Activated naive CD4-positive, alpha-beta T cell treated with anti-CD3 and anti-CD28 coated beads, Interleukin-2, amount 10 ng/mL, durations not matched to agents 7 days and 5 days (primary cell): ENCODE data around the gene JUND.

ENCODE experiments used
- CTCF ChIA-PET: fragments of 350-600 bp; sonication (Branson Sonifier 250); formaldehyde crosslinking; loops from one replicate; lab custom pipeline; 2021; ENCODE audit warnings: antibody characterized with exemption; lab: Charles Lee
- DNase-seq: peaks from one replicate; pipeline ENCODE4 v3.0.0-alpha.2; 2020
- H3K27ac Mint-ChIP-seq: one replicate; pipeline ENCODE4 v1.8.0; 2021; ENCODE audit warnings: mild to moderate bottlenecking, moderate library complexity, mixed read lengths
- H3K27me3 Mint-ChIP-seq: one replicate; pipeline ENCODE4 v1.8.0; 2021; ENCODE audit warnings: mild to moderate bottlenecking, mixed read lengths
- H3K36me3 Mint-ChIP-seq: one replicate; pipeline ENCODE4 v1.8.0; 2021; ENCODE audit warnings: mixed read lengths
- H3K4me1 Mint-ChIP-seq: one replicate; pipeline ENCODE4 v1.8.0; 2021; ENCODE audit warnings: mixed read lengths
- H3K4me3 Mint-ChIP-seq: one replicate; pipeline ENCODE4 v1.8.0; 2021; ENCODE audit warnings: mild to moderate bottlenecking, moderate library complexity, mixed read lengths
- H3K9me3 Mint-ChIP-seq: one replicate; pipeline ENCODE4 v1.8.0; 2021; ENCODE audit warnings: mixed read lengths

JUND gene

GRCh38 chr19:18280247-18281081 is 958 bp downstream of the JUND start:
- Mint-ChIP-seq H3K27me3 (peaks cover 4% of the 10 kb centered on the region), H3K27ac (peak overlapping the region; percentile 99), H3K4me1 (peaks cover 57% of the 10 kb centered on the region), H3K4me3 (peak overlapping the region; percentile 95), H3K9me3 (no peaks in the 10 kb centered on the region), H3K36me3 (peaks cover 39% of the 10 kb centered on the region)
- CTCF ChIA-PET, result interaction anchor here (0.9 to 9.5 kb wide), 9 partner anchors 11 to 131 kb away, joined by 3 to 236 read pairs (median 26); partner anchors contain the start of gene LSM4
- peak; percentile 80 for DNase-seq

DNA sequence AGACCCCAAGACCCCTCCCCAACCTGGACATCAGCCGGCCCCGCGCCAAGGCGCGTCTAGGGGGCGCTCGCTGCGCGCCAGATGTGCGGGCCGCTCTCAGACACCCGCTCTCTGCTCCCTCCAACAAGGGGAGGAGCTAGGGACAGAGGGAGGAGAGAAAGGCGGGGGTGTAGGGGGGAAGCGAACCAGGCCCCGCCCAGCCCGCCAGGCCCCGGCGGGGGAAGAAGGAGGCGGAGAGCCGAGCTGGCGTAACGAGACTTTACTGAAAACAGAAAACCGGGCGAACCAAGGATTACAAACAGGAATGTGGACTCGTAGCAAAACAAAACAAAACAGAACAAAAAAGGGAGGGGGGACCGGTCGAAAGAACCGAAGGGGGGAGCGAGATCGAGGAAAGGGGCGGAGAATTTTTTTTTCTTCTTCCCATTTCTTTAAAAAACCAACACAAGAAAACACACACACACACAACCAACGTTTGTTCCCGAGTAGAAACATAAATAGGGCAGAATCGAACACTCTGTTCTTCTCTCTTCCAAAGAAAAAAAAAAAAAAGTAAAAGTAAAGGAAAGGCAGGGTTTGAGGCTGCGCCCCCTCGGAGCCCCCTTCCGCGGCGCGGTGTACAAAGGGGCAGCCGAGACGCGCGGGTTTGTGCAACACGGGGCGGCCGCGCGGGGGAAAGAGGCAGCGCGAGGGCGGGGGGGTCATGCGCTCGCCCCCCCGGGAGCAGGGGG is 1.7 kb downstream of the JUND start:
- peak overlapping the region; percentile 99 for H3K27ac Mint-ChIP-seq
- no peaks in the 10 kb centered on the region for H3K9me3 Mint-ChIP-seq
- peaks cover 57% of the 10 kb centered on the region for H3K4me1 Mint-ChIP-seq
- peaks cover 42% of the 10 kb centered on the region for H3K36me3 Mint-ChIP-seq
- CTCF ChIA-PET, result interaction anchor here (0.6 to 9.5 kb wide), 25 partner anchors 10 to 189 kb away, joined by 3 to 236 read pairs (median 7); partner anchors contain the start of genes LSM4, MPV17L2, PGPEP1 and PIK3R2
- peaks cover 4% of the 10 kb centered on the region for H3K27me3 Mint-ChIP-seq
- peak; percentile 94 for DNase-seq
- H3K4me3 Mint-ChIP-seq, result peak overlapping the region; percentile 95

DNA sequence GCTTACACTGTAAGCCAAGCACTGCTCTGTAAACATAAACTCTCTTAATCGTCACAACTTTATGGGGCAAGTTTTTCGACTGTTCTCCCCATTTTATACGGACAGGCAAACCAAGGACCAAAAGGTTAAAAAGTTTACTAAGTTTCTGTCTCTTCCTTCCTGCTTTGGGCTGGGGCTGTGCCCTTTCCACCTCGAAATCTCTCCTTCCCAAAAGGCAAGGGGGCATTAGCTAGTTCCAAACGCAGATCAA is 2.2 kb downstream of the JUND start:
- peak overlapping the region; percentile 99 for H3K27ac Mint-ChIP-seq
- H3K9me3 Mint-ChIP-seq, result no peaks in the 10 kb centered on the region
- CTCF ChIA-PET, result interaction anchor here (0.7 to 9.5 kb wide), 23 partner anchors 10 to 188 kb away, joined by 3 to 236 read pairs (median 7); partner anchors contain the start of genes LSM4, MPV17L2, PGPEP1 and PIK3R2
- H3K27me3 Mint-ChIP-seq, result peaks cover 4% of the 10 kb centered on the region
- peak overlapping the region; percentile 95 for H3K4me3 Mint-ChIP-seq
- peaks cover 47% of the 10 kb centered on the region for H3K36me3 Mint-ChIP-seq
- peaks cover 57% of the 10 kb centered on the region for H3K4me1 Mint-ChIP-seq
- no peak for DNase-seq

DNA sequence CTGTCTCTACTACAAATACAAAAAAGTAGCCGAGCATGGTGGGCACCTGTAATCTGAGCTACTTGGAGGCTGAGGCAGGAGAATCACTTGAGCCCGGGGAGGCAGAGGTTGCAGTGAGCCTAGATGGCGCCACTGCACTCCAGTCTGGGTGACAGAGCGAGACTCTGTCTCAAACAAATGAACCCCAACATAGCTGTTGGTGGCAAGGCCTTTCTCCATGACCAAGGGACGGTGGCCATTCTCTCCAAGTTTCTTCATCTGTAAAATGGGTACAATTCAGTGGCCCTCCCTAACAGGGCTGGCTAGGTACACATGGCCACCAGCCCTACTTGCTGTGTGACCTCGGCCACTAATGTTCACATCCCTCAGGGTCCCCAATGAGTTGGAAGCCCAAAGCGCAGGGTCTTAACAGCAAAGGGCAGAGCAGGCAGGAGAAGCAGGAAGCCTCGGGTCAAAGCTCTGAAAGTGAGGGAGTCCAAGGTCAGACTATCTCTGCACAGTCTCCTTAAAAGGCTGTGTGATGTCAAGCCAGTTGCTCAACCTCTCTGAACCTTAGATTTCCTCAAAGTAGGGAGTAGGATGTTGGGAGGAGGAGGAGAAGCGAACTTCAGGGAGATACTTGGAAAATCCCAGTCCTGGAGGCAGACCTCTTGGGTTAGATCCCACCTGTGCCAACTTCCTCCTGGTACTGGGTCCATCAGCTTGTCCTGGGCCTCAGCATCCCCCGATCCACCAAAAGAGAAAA is 2.7 kb downstream of the JUND start:
- peaks cover 49% of the 10 kb centered on the region for H3K36me3 Mint-ChIP-seq
- peak overlapping the region; percentile 99 for H3K27ac Mint-ChIP-seq
- DNase-seq, result peak; percentile 71
- CTCF ChIA-PET, result interaction anchor here (0.6 to 9.5 kb wide), 24 partner anchors 9 to 619 kb away, joined by 3 to 236 read pairs (median 6); partner anchors contain the start of genes LSM4, PGPEP1, PIK3R2 and RAB3A
- peaks cover 4% of the 10 kb centered on the region for H3K27me3 Mint-ChIP-seq
- peaks cover 55% of the 10 kb centered on the region for H3K4me1 Mint-ChIP-seq
- peak overlapping the region; percentile 95 for H3K4me3 Mint-ChIP-seq
- H3K9me3 Mint-ChIP-seq, result no peaks in the 10 kb centered on the region

- no peak overlapping the region for H3K27ac Mint-ChIP-seq
- DNase-seq, result no peak
- CTCF ChIA-PET, result interaction anchor here (0.7 to 9.5 kb wide), 5 partner anchors 36 to 56 kb away, joined by 3 to 236 read pairs (median 4); partner anchors contain the start of gene LSM4
- H3K9me3 Mint-ChIP-seq, result no peaks in the 10 kb centered on the region
- H3K36me3 Mint-ChIP-seq, result peaks cover 50% of the 10 kb centered on the region
- H3K4me3 Mint-ChIP-seq, result no peak overlapping the region
- H3K27me3 Mint-ChIP-seq, result peaks cover 4% of the 10 kb centered on the region
- H3K4me1 Mint-ChIP-seq, result peaks cover 38% of the 10 kb centered on the region
Observed at GRCh38 chr19:18274781-18275356, 6.6 kb downstream of the JUND start.

- peak; percentile 53 for DNase-seq
- peaks cover 1% of the 10 kb centered on the region for H3K27me3 Mint-ChIP-seq
- no peak within 1 kb of the TSS for H3K27ac Mint-ChIP-seq
- CTCF ChIA-PET, result interaction anchor here (1.5 to 9.5 kb wide), 2 partner anchors 43 to 54 kb away, joined by 7 to 236 read pairs; partner anchors contain the start of gene LSM4
- H3K4me3 Mint-ChIP-seq, result no peak within 1 kb of the TSS
- H3K36me3 Mint-ChIP-seq, result peaks cover 44% of the 10 kb centered on the region
- no peaks in the 10 kb centered on the region for H3K9me3 Mint-ChIP-seq
- H3K4me1 Mint-ChIP-seq, result peaks cover 36% of the 10 kb centered on the region
Observed at GRCh38 chr19:18274219-18274780, 7.1 kb downstream of the JUND start, which contains the start of gene IQCN. TSS of gene IQCN (minus strand) at chr19:18274452. CDS start at chr19:18269478, 4,974 bp downstream.

- H3K4me1 Mint-ChIP-seq, result peaks cover 31% of the 10 kb centered on the region
- no peaks in the 10 kb centered on the region for H3K27me3 Mint-ChIP-seq
- CTCF ChIA-PET, result interaction anchor here (1.5 to 9.5 kb wide), 2 partner anchors 44 to 55 kb away, joined by 7 to 236 read pairs; partner anchors contain the start of gene LSM4
- H3K9me3 Mint-ChIP-seq, result no peaks in the 10 kb centered on the region
- no peak overlapping the region for H3K4me3 Mint-ChIP-seq
- no peak overlapping the region for H3K27ac Mint-ChIP-seq
- H3K36me3 Mint-ChIP-seq, result peaks cover 40% of the 10 kb centered on the region
- DNase-seq, result no peak
Observed at GRCh38 chr19:18273561-18274218, 7.7 kb downstream of the JUND start.

DNA sequence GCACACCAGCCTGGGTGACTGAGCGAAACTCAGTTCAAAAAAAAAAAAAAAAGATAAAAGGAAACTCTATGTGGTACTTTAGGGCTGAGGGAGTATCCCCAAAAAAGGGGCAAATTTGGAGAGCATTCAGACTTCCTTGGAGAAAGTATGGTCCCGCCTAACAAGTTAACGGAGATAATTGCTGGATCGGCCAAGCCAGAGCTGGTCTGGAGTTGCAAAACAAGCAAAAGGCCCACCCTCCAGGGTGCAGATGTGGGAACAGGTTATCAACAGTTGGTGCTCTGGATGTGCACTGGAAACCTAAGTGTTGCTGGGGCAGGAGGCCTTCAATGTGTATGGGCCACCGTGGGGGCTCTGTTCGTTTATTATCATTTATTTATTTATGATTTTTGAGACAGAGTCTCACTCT is 10.0 kb downstream of the JUND start:
- H3K27ac Mint-ChIP-seq, result peak overlapping the region; percentile 52
- no peaks in the 10 kb centered on the region for H3K9me3 Mint-ChIP-seq
- H3K4me1 Mint-ChIP-seq, result peaks cover 17% of the 10 kb centered on the region
- no peak overlapping the region for H3K4me3 Mint-ChIP-seq
- DNase-seq, result no peak
- H3K27me3 Mint-ChIP-seq, result no peaks in the 10 kb centered on the region
- peaks cover 38% of the 10 kb centered on the region for H3K36me3 Mint-ChIP-seq
- CTCF ChIA-PET, result interaction anchor here (0.6 to 1.7 kb wide), 4 partner anchors 16 to 126 kb away, joined by 3 to 7 read pairs (median 3); partner anchors contain the start of gene LRRC25

DNA sequence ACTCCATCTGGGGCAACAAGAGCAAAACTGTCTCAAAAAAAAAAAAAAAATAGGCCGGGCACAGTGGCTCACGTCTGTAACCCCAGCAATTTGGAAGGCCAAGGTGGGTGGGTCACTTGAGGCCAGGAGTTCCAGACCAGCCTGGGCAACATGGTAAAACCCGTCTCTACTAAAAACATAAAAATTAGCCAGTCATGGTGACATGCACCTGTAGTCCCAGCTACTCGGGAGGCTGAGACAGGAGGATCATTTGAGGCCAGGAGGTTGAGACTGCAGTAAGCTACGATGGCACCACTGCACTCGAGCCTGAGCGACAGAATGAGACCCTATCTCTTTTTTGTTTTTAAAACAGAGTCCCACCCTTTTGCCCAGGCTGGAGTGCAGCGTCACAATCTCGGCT is 11.1 kb downstream of the JUND start:
- peaks cover 11% of the 10 kb centered on the region for H3K4me1 Mint-ChIP-seq
- no peak for DNase-seq
- H3K27me3 Mint-ChIP-seq, result no peaks in the 10 kb centered on the region
- no peaks in the 10 kb centered on the region for H3K9me3 Mint-ChIP-seq
- CTCF ChIA-PET, result interaction anchor here (1.4 to 2.9 kb wide), 2 partner anchors 9 to 58 kb away, joined by 6 to 16 read pairs; no protein-coding TSS in a partner anchor
- peaks cover 36% of the 10 kb centered on the region for H3K36me3 Mint-ChIP-seq
- H3K27ac Mint-ChIP-seq, result no peak overlapping the region
- H3K4me3 Mint-ChIP-seq, result no peak overlapping the region

- no peak overlapping the region for H3K4me3 Mint-ChIP-seq
- H3K4me1 Mint-ChIP-seq, result peaks cover under 1% of the 10 kb centered on the region
- CTCF ChIA-PET, result interaction anchor here (1.4 to 2.9 kb wide), 2 partner anchors 10 to 59 kb away, joined by 6 to 16 read pairs; no protein-coding TSS in a partner anchor
- H3K36me3 Mint-ChIP-seq, result peaks cover 25% of the 10 kb centered on the region
- H3K9me3 Mint-ChIP-seq, result no peaks in the 10 kb centered on the region
- H3K27ac Mint-ChIP-seq, result no peak overlapping the region
- H3K27me3 Mint-ChIP-seq, result no peaks in the 10 kb centered on the region
- no peak for DNase-seq
Observed at GRCh38 chr19:18269070-18269723, 12.2 kb downstream of the JUND start.

DNA sequence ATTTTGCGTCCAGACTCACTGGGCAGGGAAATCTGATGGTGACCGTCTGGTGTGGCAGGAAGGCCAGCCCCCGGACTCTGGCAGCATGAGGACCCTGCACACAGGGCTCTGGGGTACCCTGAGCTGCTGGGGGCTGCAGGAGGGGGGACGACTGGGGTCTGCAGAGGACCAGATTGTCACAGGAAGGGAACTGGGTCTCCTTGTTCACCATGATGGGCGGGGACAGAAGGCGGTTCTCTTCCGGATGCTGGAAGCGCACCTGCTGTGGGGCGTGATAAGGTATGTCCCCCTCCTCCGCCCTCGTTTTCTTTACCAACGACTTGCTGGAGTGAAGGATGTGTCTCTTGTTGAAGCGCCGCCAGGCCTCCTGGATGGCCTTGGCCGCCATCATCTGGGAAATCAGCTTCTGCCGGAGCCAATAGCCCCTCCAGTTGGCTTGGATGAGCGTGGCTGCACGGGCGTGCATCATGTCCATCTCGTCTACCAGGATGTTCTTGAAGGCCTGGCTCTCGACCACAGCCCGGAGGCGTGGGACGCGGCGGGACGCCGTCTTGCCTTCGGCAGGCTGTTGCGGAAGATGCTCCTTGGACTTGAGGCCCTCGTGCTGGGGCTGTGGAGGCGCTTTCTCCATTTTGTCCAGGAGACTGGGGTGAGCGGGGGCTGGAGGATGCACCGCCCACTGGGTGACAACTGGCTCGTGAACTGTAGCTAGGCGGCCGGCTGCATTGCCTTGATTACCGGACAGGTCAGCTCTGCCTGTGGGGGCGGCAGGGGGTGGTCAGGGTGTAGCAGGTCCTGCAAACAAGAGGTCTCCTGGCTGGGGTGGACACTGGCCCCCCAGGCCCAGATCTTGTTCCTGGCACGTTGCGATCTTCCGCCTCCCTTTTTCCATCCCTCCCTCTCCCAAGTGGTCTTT is 14.4 kb downstream of the JUND start:
- H3K27ac Mint-ChIP-seq, result peak overlapping the region; percentile 42
- H3K9me3 Mint-ChIP-seq, result no peaks in the 10 kb centered on the region
- no peaks in the 10 kb centered on the region for H3K27me3 Mint-ChIP-seq
- peaks cover 18% of the 10 kb centered on the region for H3K36me3 Mint-ChIP-seq
- no peak overlapping the region for H3K4me3 Mint-ChIP-seq
- no peak for DNase-seq
- H3K4me1 Mint-ChIP-seq, result no peaks in the 10 kb centered on the region
- CTCF ChIA-PET, result no interaction called here
